HepG2 (cell line): ENCODE data around the gene TTLL11. TPM values are rescaled to one million over a fixed set of nuclear protein-coding genes. Genes with fewer than 3 reads are reported as not detected.

ENCODE experiments used
- ATAC-seq: fragments of 200-7000 bp; cut with Tn5 transposase; 3 replicates; pipeline ENCODE4 v1.9.1; 2020; ENCODE audit warnings: mild to moderate bottlenecking, moderate library complexity
- BruUV-seq: library from RNA; stranded (reverse); fragments of 400-500 nt; replicated peaks from 2 replicates; lab custom pipeline; 2021; lab: Mats Ljungman, UMichigan
- CTCF ChIA-PET: fragments of 300-600 bp; formaldehyde crosslinking; extraction: SDS; loops from one replicate; lab custom pipeline; 2021; ENCODE audit warnings: low total read pairs, inconsistent platforms, low intra/inter-chr PET ratio; lab: Yijun Ruan, JAX
- POLR2A ChIA-PET: fragments of 350-600 bp; sonication (Branson Sonifier 250); formaldehyde crosslinking; loops from one replicate; lab custom pipeline; 2020; ENCODE audit warnings: antibody characterized with exemption, inconsistent platforms; lab: Yijun Ruan, JAX
- DNase-seq: peaks from one replicate; pipeline ENCODE4 v3.0.0-alpha.2; 2015; ENCODE audit warnings: low spot score
- FAIRE-seq: peaks from 3 replicates; lab custom pipeline; 2011; peaks lifted over from hg19 to GRCh38; lab: Jason Lieb, UNC
- H2AFZ ChIP-seq: one replicate; pipeline ENCODE4 v1.6.1; 2011; ENCODE audit warnings: low read length, inconsistent platforms
- H3K27ac ChIP-seq: fragments of 300-600 bp; 3 replicates; pipeline ENCODE4 v1.8.0; 2011; ENCODE audit warnings: mixed run types, mild to moderate bottlenecking, mixed read lengths, low read length, inconsistent platforms; ENCODE audit not compliant: insufficient read depth; ENCODE audit errors: extremely low read length
- H3K27me3 ChIP-seq, 2 experiments: fragments of 200-600 bp in 1 of 2; 2 replicates in 1 of 2; 3 replicates in 1 of 2; pipeline versions ENCODE4 v1.6.0 to v1.8.0; 2011; ENCODE audit warnings: low read length in 2 of 2, mild to moderate bottlenecking in 2 of 2, moderate library complexity in 2 of 2, inconsistent platforms in 1 of 2; ENCODE audit not compliant: insufficient read depth in 2 of 2, control insufficient read depth in 1 of 2
- H3K36me3 ChIP-seq, 2 experiments: fragments of 200-600 bp in 1 of 2; replicated peaks in 1 of 2; 2 replicates in 1 of 2; 3 replicates in 1 of 2; pipeline versions ENCODE4 v1.5.1 to v1.8.0; 2011; ENCODE audit warnings: low read length in 2 of 2, inconsistent platforms in 1 of 2; ENCODE audit not compliant: insufficient read depth in 2 of 2, control insufficient read depth in 1 of 2
- H3K4me1 ChIP-seq: 2 replicates; pipeline ENCODE4 v1.5.1; 2012; ENCODE audit warnings: low read length, inconsistent platforms; ENCODE audit not compliant: insufficient read depth
- H3K4me2 ChIP-seq: 2 replicates; pipeline ENCODE4 v1.6.0; 2011; ENCODE audit warnings: low read depth, low read length, inconsistent platforms
- H3K4me3 ChIP-seq, 3 experiments: fragments of 200-600 bp in 1 of 3; sonication (generic), shearing (Covaris generic) in 1 of 3; replicated peaks in 1 of 3; 2 replicates each; pipeline ENCODE4 v1.5.1; 2011 to 2016; ENCODE audit warnings: low read length in 3 of 3, inconsistent platforms in 2 of 3, low read depth in 2 of 3, mild to moderate bottlenecking in 2 of 3, control low read depth in 1 of 3, mixed read lengths in 1 of 3; ENCODE audit not compliant: insufficient read depth in 1 of 3
- H3K79me2 ChIP-seq: one replicate; pipeline ENCODE4 v1.6.1; 2011; ENCODE audit warnings: low read length, inconsistent platforms; ENCODE audit not compliant: insufficient read depth
- H3K9ac ChIP-seq: 2 replicates; pipeline ENCODE4 v1.6.0; 2011; ENCODE audit warnings: mild to moderate bottlenecking, low read depth, low read length, inconsistent platforms; ENCODE audit not compliant: insufficient read depth
- H3K9me3 ChIP-seq: 2 replicates; pipeline ENCODE4 v1.5.1; 2012; ENCODE audit warnings: mild to moderate bottlenecking, low read length
- H4K20me1 ChIP-seq: 2 replicates; pipeline ENCODE4 v1.6.0; 2011; ENCODE audit warnings: inconsistent platforms, mild to moderate bottlenecking, low read length, moderate library complexity; ENCODE audit not compliant: insufficient read depth
- ATF4 ChIP-seq, 2 experiments: fragments of 450-650 bp in 1 of 2; sonication (generic) in 1 of 2; formaldehyde crosslinking; IDR thresholded peaks; 2 replicates each; pipeline versions ENCODE4 v1.5.0 to v1.8.0; 2020 to 2022; ENCODE audit warnings: mild to moderate bottlenecking in 1 of 2, missing genetic modification reagents in 1 of 2
- CREBL2 ChIP-seq: sonication (generic); formaldehyde crosslinking; IDR thresholded peaks from 2 replicates; pipeline ENCODE4 v1.8.1; 2023; ENCODE audit warnings: missing genetic modification reagents, mild to moderate bottlenecking, borderline replicate concordance
- DRAP1 ChIP-seq: IDR thresholded peaks from 2 replicates; pipeline ENCODE4 v1.6.1; 2016; ENCODE audit warnings: missing genetic modification reagents, missing compliant biosample characterization
- FOXK1 ChIP-seq: sonication (generic); formaldehyde crosslinking; IDR thresholded peaks from 2 replicates; pipeline ENCODE4 v1.4.0; 2020; ENCODE audit warnings: low read depth, missing genetic modification reagents, borderline replicate concordance
- HIC2 ChIP-seq: sonication (generic); formaldehyde crosslinking; IDR thresholded peaks from 2 replicates; pipeline ENCODE4 v1.9.0; 2022; ENCODE audit warnings: low read depth, missing genetic modification reagents
- HNRNPK ChIP-seq: fragments of 200-400 bp; formaldehyde crosslinking; IDR thresholded peaks from 2 replicates; pipeline ENCODE4 v1.6.1; 2018; ENCODE audit warnings: low read length, low read depth, moderate library complexity, mild to moderate bottlenecking; ENCODE audit not compliant: poor library complexity, severe bottlenecking
- KDM1A ChIP-seq: IDR thresholded peaks from 2 replicates; pipeline ENCODE4 v1.6.1; 2016; ENCODE audit warnings: missing compliant biosample characterization
- MEF2D ChIP-seq: sonication (generic); formaldehyde crosslinking; IDR thresholded peaks from 2 replicates; pipeline ENCODE4 v1.5.1; 2020; ENCODE audit warnings: mild to moderate bottlenecking, missing genetic modification reagents
- MLLT10 ChIP-seq: sonication (generic); formaldehyde crosslinking; IDR thresholded peaks from 2 replicates; pipeline ENCODE4 v1.4.0; 2020; ENCODE audit warnings: missing genetic modification reagents
- SMC3 ChIP-seq: IDR thresholded peaks from 2 replicates; pipeline ENCODE4 v1.6.1; 2011; ENCODE audit warnings: low read length, improper control_type of control experiment
- SUZ12 ChIP-seq: fragments of 150-350 bp; IDR thresholded peaks from 2 replicates; pipeline ENCODE4 v1.6.1; 2014; ENCODE audit warnings: low read depth, low read length
- TBX3 ChIP-seq: fragments of 450-650 bp; IDR thresholded peaks from 2 replicates; pipeline ENCODE4 v1.6.1; 2017; ENCODE audit warnings: antibody characterized with exemption, mild to moderate bottlenecking, inconsistent platforms, borderline replicate concordance
- YY1 ChIP-seq: IDR thresholded peaks from 2 replicates; pipeline ENCODE4 v1.6.1; 2011; ENCODE audit warnings: low read length, low read depth, moderate library complexity, mild to moderate bottlenecking; ENCODE audit not compliant: insufficient read depth, insufficient replicate concordance
- ZNF253 ChIP-seq: sonication (generic); formaldehyde crosslinking; IDR thresholded peaks from 2 replicates; pipeline ENCODE4 v1.8.0; 2022; ENCODE audit warnings: mild to moderate bottlenecking, missing genetic modification reagents, borderline replicate concordance
- ZNF256 ChIP-seq: sonication (generic); formaldehyde crosslinking; conservative IDR thresholded peaks from 2 replicates; pipeline ENCODE4 v1.4.0; 2020; ENCODE audit warnings: missing genetic modification reagents
- ZNF280B ChIP-seq: sonication (generic); formaldehyde crosslinking; IDR thresholded peaks from 2 replicates; pipeline ENCODE4 v1.5.0; 2020; ENCODE audit warnings: missing genetic modification reagents, mild to moderate bottlenecking, borderline replicate concordance
- ZNF703 ChIP-seq: sonication (generic); formaldehyde crosslinking; IDR thresholded peaks from 2 replicates; pipeline ENCODE4 v1.5.1; 2020; ENCODE audit warnings: missing genetic modification reagents, mild to moderate bottlenecking, moderate library complexity, borderline replicate concordance
- whole genome bisulfite sequencing: methylation state at CpG from one replicate; pipeline ENCODE4 v1.1.6; 2017; ENCODE audit warnings: low lambda C conversion rate; 5-methylcytosine and 5-hydroxymethylcytosine counted together
- in situ Hi-C: cut with HindIII; loops from 2 replicates; pipeline ENCODE4 v1.10.0; 2017; ENCODE audit warnings: low pct_unique_long_range_greater_than_20kb; ENCODE audit not compliant: extremely low pct_ligation_motif_present
- intact Hi-C: fragments of 100-400 bp; cut with micrococcal nuclease; formaldehyde crosslinking; loops from one replicate; pipeline ENCODE4 v1.10.0; 2022; ENCODE audit not compliant: unreplicated experiment
- polyA plus RNA-seq, 8 experiments: library from polyadenylated mRNA; depleted of rRNA in 3 of 8; stranded (reverse) in 7 of 8; unstranded in 1 of 8; fragments of >200 nt; fragmentation: Illumina TruSeq in 4 of 8; extraction: Trizol in 4 of 8; gene quantifications; 2 replicates each; pipeline versions ENCODE4 v1.2.1 to v1.2.3, GENCODE V29; 2011 to 2016; ENCODE audit warnings: low read depth in 4 of 8, missing spikeins in 1 of 8, mixed read lengths in 1 of 8; ENCODE audit not compliant: insufficient read depth in 1 of 8
- total RNA-seq, 5 experiments: library from RNA; depleted of rRNA; stranded (reverse); fragments of >200 nt; fragmentation: Illumina TruSeq; extraction: Trizol; gene quantifications; 2 replicates each; pipeline ENCODE4 v1.2.3, GENCODE V29; 2016; ENCODE audit warnings: low read depth in 1 of 5

TTLL11 gene
- total and polyA plus RNA-seq, 2 of the 13 experiments (the other 11 are each of a cell fraction or from before 2014, with no cell fraction given), result 4.5 to 5.2 TPM

GRCh38 chr9:121930956-121931355 lies 162.2 kb downstream of the TTLL11 start:
- CTCF ChIA-PET, result no interaction called here
- no TSS peak for BruUV-seq
- intact Hi-C loops, result no loop called here
- in situ Hi-C loops, result no loop called here
- no peak for FAIRE-seq
- peaks cover 2 to 13% of the 10 kb centered on the region in 2 experiments; a peak in 3 of 5 replicates for H3K27me3 ChIP-seq
- H3K36me3 ChIP-seq, result no peaks in the 10 kb centered on the region
- no peak for ATAC-seq
- no peak overlapping the region for H2AFZ ChIP-seq
- no peak for DNase-seq
- H4K20me1 ChIP-seq, result no peaks in the 10 kb centered on the region; the same call in 1 of the 2 replicates
- 21% methylated on average over 4 of the region's 5 CpGs for WGBS
- no peaks in the 10 kb centered on the region for H3K9me3 ChIP-seq
- H3K4me1 ChIP-seq, result no peaks in the 10 kb centered on the region
- POLR2A ChIA-PET, result no interaction called here
- no peak overlapping the region for H3K4me3 ChIP-seq
- no peak overlapping the region for H3K27ac ChIP-seq
- no peak overlapping the region for H3K4me2 ChIP-seq
- H3K9ac ChIP-seq, result no peak overlapping the region
- no peaks in the 10 kb centered on the region for H3K79me2 ChIP-seq
- TF ChIP-seq CREBL2 (CRISPR knock-in tag), result no peak
- no peak for TF ChIP-seq ATF4 (CRISPR knock-in tag; IDR thresholded peaks at IDR 0.05)
- no peak for TF ChIP-seq HIC2 (CRISPR knock-in tag)
- TF ChIP-seq HNRNPK, result no peak
- TF ChIP-seq MEF2D (CRISPR knock-in tag), result no peak
- no peak for TF ChIP-seq SUZ12
- no peak for TF ChIP-seq DRAP1 (CRISPR knock-in tag)
- no peak for TF ChIP-seq MLLT10 (CRISPR knock-in tag)
- no peak for TF ChIP-seq ZNF256 (CRISPR knock-in tag)
- no peak for TF ChIP-seq FOXK1
- TF ChIP-seq YY1, result no peak
- no peak for TF ChIP-seq TBX3
- TF ChIP-seq ZNF280B (CRISPR knock-in tag), result no peak
- no peak for TF ChIP-seq KDM1A
- TF ChIP-seq SMC3, result no peak
- no peak for TF ChIP-seq ZNF253 (CRISPR knock-in tag)
- TF ChIP-seq ZNF703 (CRISPR knock-in tag), result no peak
